GM21619 (cell line): ENCODE data around the gene PLEKHS1.
A peak's percentile ranks its signal among the peaks of the same experiment; 100 is the strongest.
"Not testable (repeated sequence)": the region's sequence is repeated elsewhere in the genome, so short reads cannot be mapped to it uniquely, and the experiment has no call there.

Experiments
- ATAC-seq: cut with Tn5 transposase; IDR thresholded peaks from one replicate; pipeline ENCODE4 v1.9.1; 2021; ENCODE audit not compliant: unreplicated experiment

Gene PLEKHS1

GRCh38 chr10:113782986-113783704, 31.7 kb downstream of the PLEKHS1 start:
- ATAC-seq: no peak

GRCh38 chr10:113788604-113789083, 37.2 kb downstream of the PLEKHS1 start:
- peak; percentile 90 for ATAC-seq

GRCh38 chr10:113791691-113792090, 40.2 kb downstream of the PLEKHS1 start:
- no peak for ATAC-seq

- ATAC-seq: no peak
Measured at GRCh38 chr10:113801569-113801968, 50.1 kb downstream of the PLEKHS1 start.

GRCh38 chr10:113802997-113803396, 51.5 kb downstream of the PLEKHS1 start:
- no peak for ATAC-seq

GRCh38 chr10:113806503-113806902, 55.0 kb downstream of the PLEKHS1 start:
- ATAC-seq: no peak

- no peak for ATAC-seq
Measured at GRCh38 chr10:113808168-113808567, 56.7 kb downstream of the PLEKHS1 start.

GRCh38 chr10:113814700-113815099, 63.2 kb downstream of the PLEKHS1 start:
- not testable (repeated sequence) for ATAC-seq

- ATAC-seq: no peak
Measured at GRCh38 chr10:113819989-113820388, 68.5 kb downstream of the PLEKHS1 start.

GRCh38 chr10:113820507-113820906, 69.0 kb downstream of the PLEKHS1 start:
- no peak for ATAC-seq

- ATAC-seq: not testable (repeated sequence)
Measured at GRCh38 chr10:113821306-113821705, 69.8 kb downstream of the PLEKHS1 start.

GRCh38 chr10:113822174-113822573, 70.7 kb downstream of the PLEKHS1 start:
- no peak for ATAC-seq

GRCh38 chr10:113823389-113823788, 71.9 kb downstream of the PLEKHS1 start:
- no peak for ATAC-seq

GRCh38 chr10:113825791-113826190, 74.3 kb downstream of the PLEKHS1 start:
- ATAC-seq: no peak

GRCh38 chr10:113828567-113828966, 77.1 kb downstream of the PLEKHS1 start:
- ATAC-seq: not testable (repeated sequence)
